GM23248 (cell line): ENCODE results near the gene LDOC1. TPM values are rescaled to one million over a fixed set of nuclear protein-coding genes. Genes with fewer than 3 reads are reported as not detected.

Experiments used
- DNase-seq: peaks from one replicate; pipeline ENCODE4 v3.0.0-alpha.2; 2015
- H2AFZ ChIP-seq: fragments of 200-600 bp; sonication (generic); 2 replicates; pipeline ENCODE4 v1.6.1; 2016; ENCODE audit warnings: antibody characterized with exemption
- H3F3A ChIP-seq: fragments of 200-600 bp; sonication (generic); 2 replicates; pipeline ENCODE4 v1.6.1; 2016; ENCODE audit warnings: mild to moderate bottlenecking, antibody characterized with exemption, mixed run types; ENCODE audit not compliant: insufficient read depth
- H3K27ac ChIP-seq: fragments of 200-600 bp; sonication (generic); 2 replicates; pipeline ENCODE4 v1.5.1; 2016; ENCODE audit warnings: mild to moderate bottlenecking
- H3K27me3 ChIP-seq: fragments of 200-600 bp; sonication (generic); replicated peaks from 2 replicates; pipeline ENCODE4 v1.6.1; 2016; ENCODE audit warnings: mild to moderate bottlenecking; ENCODE audit not compliant: insufficient read depth
- H3K36me3 ChIP-seq: fragments of 200-600 bp; sonication (generic); 2 replicates; pipeline ENCODE4 v1.6.1; 2016; ENCODE audit warnings: low read depth, mild to moderate bottlenecking
- H3K4me1 ChIP-seq: fragments of 200-600 bp; sonication (generic); 2 replicates; pipeline ENCODE4 v1.6.1; 2016; ENCODE audit warnings: mild to moderate bottlenecking; ENCODE audit not compliant: insufficient read depth
- H3K4me2 ChIP-seq: fragments of 200-600 bp; sonication (generic); one replicate; pipeline ENCODE4 v1.6.1; 2016; ENCODE audit warnings: mild to moderate bottlenecking; ENCODE audit not compliant: unreplicated experiment
- H3K4me3 ChIP-seq: fragments of 200-600 bp; sonication (generic); 2 replicates; pipeline ENCODE4 v1.5.1; 2016; ENCODE audit warnings: mild to moderate bottlenecking
- H3K79me2 ChIP-seq: fragments of 200-600 bp; sonication (generic); 2 replicates; pipeline ENCODE4 v1.6.1; 2016; ENCODE audit warnings: mild to moderate bottlenecking; ENCODE audit not compliant: insufficient read depth
- H3K9ac ChIP-seq: fragments of 200-600 bp; sonication (generic); 2 replicates; pipeline ENCODE4 v1.6.1; 2016; ENCODE audit warnings: mild to moderate bottlenecking
- H3K9me2 ChIP-seq: fragments of 200-600 bp; sonication (generic); 2 replicates; pipeline ENCODE4 v1.6.1; 2016; ENCODE audit warnings: mixed run types, mild to moderate bottlenecking, moderate library complexity; ENCODE audit not compliant: insufficient read depth
- H3K9me3 ChIP-seq: fragments of 200-600 bp; sonication (generic); one replicate; pipeline ENCODE4 v1.6.1; 2017; ENCODE audit warnings: low read depth
- H4K20me1 ChIP-seq: fragments of 200-600 bp; sonication (generic); 2 replicates; pipeline ENCODE4 v1.6.0; 2016; ENCODE audit not compliant: insufficient read depth
- EZH2 ChIP-seq: fragments of 200-600 bp; sonication (generic); IDR thresholded peaks from 2 replicates; pipeline ENCODE4 v1.6.1; 2018; ENCODE audit warnings: antibody characterized with exemption, mild to moderate bottlenecking; ENCODE audit not compliant: insufficient read depth, poor library complexity, severe bottlenecking
- EZH2phosphoT487 ChIP-seq: fragments of 200-600 bp; sonication (generic); IDR thresholded peaks from 2 replicates; pipeline ENCODE4 v1.6.1; 2018; ENCODE audit warnings: antibody characterized with exemption, moderate library complexity, mild to moderate bottlenecking, low read depth; ENCODE audit not compliant: insufficient read depth
- WGBS, 2 experiments: methylation state at CpG; one replicate each; pipeline ENCODE4 v1.1.6; 2015 to 2017; ENCODE audit warnings: low lambda C conversion rate in 2 of 2, low coverage in 1 of 2; ENCODE audit errors: missing lambda C conversion rate in 2 of 2; 5-methylcytosine and 5-hydroxymethylcytosine counted together
- in situ Hi-C: fragments of 300-500 bp; cut with MboI; formaldehyde crosslinking; loops from 2 replicates; pipeline ENCODE4 v1.15.0; 2020
- polyA plus RNA-seq: library from polyadenylated mRNA; unstranded; fragments of >200 nt; fragmentation: Nextera tagmentation; extraction: Ambion mirVana; gene quantifications from 2 replicates; pipeline ENCODE4 v1.2.1, GENCODE V29; 2016
- total RNA-seq: library from RNA; depleted of rRNA; stranded (reverse); fragments of >200 nt; shearing (Covaris generic); gene quantifications from 2 replicates; pipeline ENCODE4 v1.2.3, GENCODE V29; 2014; rRNA removed

Gene LDOC1
- total and polyA plus RNA-seq, 2 experiments from 2014 or later: 1.5 to 23.1 TPM

DNA sequence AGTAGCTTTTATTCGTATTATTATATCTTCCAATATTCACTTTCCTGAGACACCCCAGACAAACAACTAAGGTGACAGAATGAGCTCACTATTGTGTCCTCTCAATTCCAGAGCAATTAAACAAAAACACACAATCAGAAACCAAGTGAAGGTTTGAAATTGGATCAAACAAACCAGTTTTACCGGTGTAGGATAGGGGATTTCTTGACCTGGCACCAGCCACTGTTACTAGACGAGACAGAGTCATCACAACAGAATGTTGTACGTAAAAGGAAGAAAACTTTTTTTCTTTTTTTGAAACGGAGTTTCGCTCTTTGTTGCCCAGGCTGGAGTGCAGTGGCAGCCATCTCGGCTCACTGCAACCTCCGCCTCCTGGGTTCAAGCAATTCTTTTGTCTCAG, 43.7 kb downstream of the LDOC1 start:
- in situ Hi-C loops: no loop called here

DNA sequence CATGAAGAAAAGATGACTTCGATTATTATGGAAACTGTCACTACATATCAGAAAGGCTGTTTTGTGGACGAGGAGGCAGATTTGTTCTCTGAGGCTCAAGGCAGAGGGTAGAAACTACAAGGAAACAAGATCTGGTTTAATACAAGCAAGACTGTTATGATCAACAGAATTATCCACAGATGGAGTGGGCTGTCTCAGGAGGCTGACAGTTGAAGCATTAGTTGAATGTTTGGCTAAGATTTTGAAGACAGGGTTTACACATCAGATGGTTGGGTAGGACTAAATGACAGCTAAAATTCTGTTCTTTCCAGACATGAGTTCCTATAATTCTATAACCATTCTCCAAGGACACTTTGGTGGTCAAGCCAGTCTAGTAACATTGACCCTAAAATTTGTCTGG, 49.8 kb downstream of the LDOC1 start:
- no peaks in the 10 kb centered on the region for H3K36me3 ChIP-seq
- 13 to 22% methylated on average over 2 of the region's 2 CpGs for WGBS, 2 experiments
- no peak overlapping the region for H2AFZ ChIP-seq
- H3K9ac ChIP-seq: no peak overlapping the region
- no peaks in the 10 kb centered on the region for H3K4me1 ChIP-seq
- no peaks in the 10 kb centered on the region for H3K9me2 ChIP-seq
- no peak overlapping the region for H3K27ac ChIP-seq
- no peak for DNase-seq
- in situ Hi-C loops: no loop called here
- H3K9me3 ChIP-seq: no peaks in the 10 kb centered on the region
- no peak overlapping the region for H3K4me2 ChIP-seq
- no peaks in the 10 kb centered on the region for H4K20me1 ChIP-seq
- H3K79me2 ChIP-seq: no peaks in the 10 kb centered on the region
- no peaks in the 10 kb centered on the region for H3F3A ChIP-seq
- H3K27me3 ChIP-seq: no peaks in the 10 kb centered on the region
- H3K4me3 ChIP-seq: no peak overlapping the region
- TF ChIP-seq EZH2 (no peak), EZH2phosphoT487 (no peak)

More for the DNA sequence above, 43.7 kb downstream of the LDOC1 start:
- no peak for TF ChIP-seq EZH2phosphoT487
- TF ChIP-seq EZH2: no peak
- H4K20me1 ChIP-seq: no peaks in the 10 kb centered on the region
- H3F3A ChIP-seq: no peaks in the 10 kb centered on the region
- DNase-seq: no peak
- H3K9me3 ChIP-seq: no peaks in the 10 kb centered on the region
- 48 to 54% methylated on average over 4 to 8 of the region's 8 CpGs for WGBS, 2 experiments
- H3K4me1 ChIP-seq: no peaks in the 10 kb centered on the region
- no peak overlapping the region for H3K4me2 ChIP-seq
- H3K36me3 ChIP-seq: no peaks in the 10 kb centered on the region
- no peak overlapping the region for H3K4me3 ChIP-seq
- H2AFZ ChIP-seq: no peak overlapping the region
- H3K27ac ChIP-seq: no peak overlapping the region
- no peaks in the 10 kb centered on the region for H3K79me2 ChIP-seq
- H3K9me2 ChIP-seq: no peaks in the 10 kb centered on the region
- no peaks in the 10 kb centered on the region for H3K27me3 ChIP-seq
- no peak overlapping the region for H3K9ac ChIP-seq

Other genes starting within 250 kb of the LDOC1 start
- gene SPANXB1, start 174.5 kb downstream of the LDOC1 start, total RNA-seq: not detected in 2 replicates
- not detected in 2 replicates for gene SPANXB1, start 174.5 kb downstream of the LDOC1 start, polyA plus RNA-seq
- not detected in 2 replicates for gene SPANXC, start 65.4 kb upstream of the LDOC1 start, total RNA-seq
- gene SPANXC, start 65.4 kb upstream of the LDOC1 start, polyA plus RNA-seq: not detected in 2 replicates